Kasumi-1 (cell line): ENCODE measurements around the gene TBX2.

Experiments
- DNase-seq, 2 experiments: peaks; one replicate each; lab custom pipeline; 2025; lab: John Stamatoyannopoulos, UW

TBX2 gene

DNA sequence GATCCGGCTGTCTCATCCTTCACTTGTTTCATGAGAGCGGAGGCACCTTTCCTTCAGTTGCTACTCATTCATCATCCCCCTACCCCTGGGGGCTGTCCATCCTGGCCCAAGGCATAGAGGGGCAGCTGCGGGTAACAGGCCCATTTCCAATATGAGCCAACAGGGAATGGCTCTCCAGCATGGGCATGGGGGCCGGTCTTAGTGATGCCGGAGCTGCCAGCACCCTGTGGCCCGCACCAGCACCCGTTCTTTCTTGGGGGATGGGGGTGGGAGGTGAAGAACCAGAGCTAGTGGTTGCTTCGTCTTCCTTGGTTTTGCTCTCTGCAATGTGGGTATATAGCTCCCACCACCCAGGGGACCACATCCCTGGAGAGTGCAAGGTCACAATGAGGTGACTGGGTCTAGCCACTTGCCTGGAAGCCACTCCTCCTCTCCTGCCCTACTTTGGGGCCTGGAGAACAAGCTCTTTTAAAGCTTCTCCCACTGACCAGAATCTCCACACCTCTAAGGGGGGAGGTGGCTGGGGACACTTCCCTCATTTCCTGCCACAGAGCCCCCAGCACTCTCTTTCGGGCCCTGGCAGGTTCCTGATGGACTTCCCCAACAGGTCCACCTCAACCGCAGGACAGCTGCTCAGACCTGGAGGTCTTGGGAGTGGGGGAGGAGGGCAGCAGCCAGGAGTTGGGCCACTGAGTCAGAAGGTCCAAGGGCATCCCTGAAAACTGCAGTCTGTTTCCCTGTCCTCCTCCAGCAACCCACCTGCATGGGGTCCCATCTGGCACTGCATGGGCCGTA is 11.9 kb upstream of the TBX2 start:
- no peak for DNase-seq

DNA sequence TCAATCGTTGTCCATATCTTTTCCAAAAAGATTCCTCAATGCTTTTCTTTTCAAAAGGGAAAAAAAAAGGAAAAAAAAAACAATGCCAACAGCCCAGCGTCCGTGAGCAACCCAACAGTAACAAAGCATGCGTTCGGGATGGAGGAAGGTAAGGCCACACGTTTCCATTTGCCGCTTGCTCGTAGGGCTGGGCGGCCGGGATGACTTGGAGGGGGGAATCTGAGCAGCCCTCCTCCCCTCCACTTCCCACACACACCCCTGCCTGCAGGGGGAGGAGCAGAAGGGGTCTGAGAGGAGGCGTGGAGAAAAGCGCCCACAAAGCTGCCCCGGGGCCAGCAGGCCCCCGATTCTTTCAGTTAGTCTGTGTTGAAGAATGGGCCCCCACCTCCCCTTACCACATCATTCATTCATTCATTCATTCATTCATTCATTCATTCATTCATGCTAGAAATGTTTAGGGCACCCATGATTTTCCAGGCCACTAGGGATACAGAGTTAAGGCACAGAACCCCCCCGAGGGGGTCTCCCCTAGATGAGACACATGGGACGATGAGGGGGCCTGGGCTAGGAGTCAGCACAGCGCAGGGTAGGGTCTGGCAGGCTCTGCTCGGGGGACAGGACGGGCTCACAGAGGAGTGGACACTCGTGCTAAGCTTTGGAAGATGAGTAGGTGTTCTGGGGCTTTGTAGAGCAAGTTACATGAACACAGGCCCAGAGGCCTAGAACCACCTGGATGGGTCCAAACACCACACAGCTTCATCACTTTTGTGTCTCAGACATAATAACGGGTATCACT is 10.9 kb upstream of the TBX2 start:
- no peak for DNase-seq

DNA sequence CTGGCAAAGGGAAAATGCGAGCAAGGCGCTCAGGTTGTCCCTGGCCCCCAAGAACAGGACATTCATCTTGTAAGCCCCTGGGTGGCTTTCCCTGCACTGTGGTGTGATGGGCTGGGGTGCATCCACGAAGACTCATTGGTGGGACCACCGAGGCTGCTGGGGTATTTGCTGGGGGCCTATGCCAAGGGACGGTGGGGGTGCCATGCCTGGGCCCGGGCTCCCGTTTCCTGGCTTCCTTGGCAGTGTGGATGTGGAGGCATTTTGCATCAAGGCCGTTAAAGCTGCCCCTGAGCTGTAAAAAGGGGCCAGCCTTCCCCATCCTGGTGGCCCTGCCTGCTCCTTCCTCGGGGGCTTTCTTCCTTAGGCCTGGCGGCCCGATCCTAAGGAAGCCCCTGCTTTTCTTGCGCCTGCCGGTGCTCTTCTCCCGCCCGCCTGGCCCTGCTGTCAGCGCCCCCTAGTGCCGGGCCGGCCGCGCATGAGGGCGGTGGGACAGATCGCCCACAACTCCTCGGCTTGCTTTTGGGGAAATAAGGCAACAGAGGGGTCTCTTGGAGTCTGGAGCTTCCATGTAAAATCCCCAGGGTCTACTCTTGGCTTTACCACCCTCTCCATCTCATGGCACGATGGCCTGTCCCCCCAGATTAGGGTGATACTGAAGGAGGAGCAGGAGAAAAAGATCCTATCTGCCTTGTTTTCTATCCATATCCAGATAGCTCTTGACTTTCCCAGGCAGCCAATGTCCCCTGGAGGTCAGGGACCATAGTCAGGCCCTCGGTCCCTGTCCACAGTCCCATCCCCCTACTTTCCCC is 9.8 kb upstream of the TBX2 start:
- DNase-seq: peak; percentile 56 to 61

DNA sequence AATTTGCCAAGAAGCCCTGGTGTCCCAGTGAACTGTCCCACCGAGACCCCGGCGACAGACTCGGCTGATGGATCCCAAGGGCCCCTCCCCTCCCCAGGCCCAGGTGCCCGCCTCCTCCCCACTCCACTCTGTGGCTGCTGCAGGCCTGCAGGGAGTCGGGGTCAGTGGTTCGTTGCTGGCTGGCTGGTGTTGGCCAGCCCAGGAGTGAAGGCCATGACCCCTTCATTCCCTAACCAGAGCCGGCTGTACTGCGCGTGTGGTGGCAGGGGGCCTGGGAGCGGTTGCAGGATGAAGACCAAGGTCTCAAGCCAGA is 9.2 kb upstream of the TBX2 start:
- DNase-seq: no peak

DNA sequence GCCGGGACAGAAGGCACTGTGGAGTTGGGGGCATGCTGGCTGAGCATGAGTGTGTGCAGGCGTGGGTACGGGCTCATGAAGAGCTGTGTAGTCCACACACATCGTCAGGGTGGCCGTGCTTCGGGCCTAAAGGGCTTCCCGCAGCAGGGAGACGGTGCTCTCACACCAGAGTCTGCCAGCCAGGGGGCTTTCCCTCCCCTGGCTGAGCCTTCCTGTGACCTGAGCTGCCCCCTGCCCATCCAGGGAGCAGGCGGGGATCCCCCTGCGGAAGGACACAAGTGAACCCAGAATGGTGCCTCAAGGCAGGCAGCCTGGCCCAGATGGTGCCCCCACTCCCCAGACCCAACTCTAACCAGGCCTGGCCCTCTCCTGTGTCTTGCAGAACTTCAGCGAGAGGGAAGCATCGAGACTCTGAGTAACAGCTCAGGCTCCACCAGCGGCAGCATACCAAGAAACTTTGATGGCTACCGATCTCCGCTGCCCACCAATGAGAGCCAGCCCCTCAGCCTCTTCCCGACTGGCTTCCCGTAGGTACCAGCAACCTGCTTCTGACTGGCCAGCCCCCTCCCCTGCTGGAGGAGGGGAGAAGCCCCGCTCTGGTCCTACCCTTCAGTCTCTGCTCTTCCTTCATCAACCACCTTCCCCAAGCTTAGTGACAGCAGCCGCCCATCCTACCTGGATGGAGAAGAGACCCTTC is 7.9 kb upstream of the TBX2 start:
- no peak for DNase-seq

DNA sequence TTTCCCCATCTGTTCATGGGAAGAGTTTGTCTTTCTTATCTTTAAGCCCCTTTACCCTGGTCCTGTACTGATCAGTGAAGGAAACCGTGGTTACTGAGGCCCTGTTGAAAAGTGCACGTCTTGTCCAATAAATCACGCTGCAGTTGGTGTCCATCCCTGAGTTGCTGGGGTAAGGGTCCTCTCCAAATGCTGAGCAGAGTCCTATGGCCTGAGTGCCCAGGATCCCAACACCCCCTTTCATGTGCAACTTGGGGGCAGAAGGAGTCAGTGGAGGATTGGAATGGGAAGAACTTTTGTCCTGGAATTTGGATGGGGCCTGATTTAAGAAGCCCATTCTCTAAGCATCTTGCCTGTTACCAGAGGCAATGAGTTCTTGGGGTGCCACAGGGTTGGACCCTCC is 7.0 kb upstream of the TBX2 start:
- DNase-seq: no peak

DNA sequence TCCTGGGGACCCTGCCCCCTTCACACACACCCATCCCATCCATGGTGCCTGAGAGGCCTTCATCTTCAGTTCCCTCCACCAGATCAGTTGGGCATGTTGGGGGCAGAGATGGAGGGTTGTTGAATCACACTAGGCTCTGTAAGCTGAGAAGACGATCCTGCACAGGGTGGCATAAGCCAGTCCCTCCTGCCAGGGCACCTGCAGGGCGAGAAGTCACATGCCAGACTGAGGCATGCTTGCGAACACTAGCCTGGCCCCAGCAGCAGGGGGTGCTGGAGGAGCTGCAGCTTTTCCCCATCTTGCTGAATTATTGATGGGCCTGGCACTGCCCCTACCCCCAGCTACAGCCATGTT is 6.1 kb upstream of the TBX2 start:
- peak in 1 of 2 experiments; percentile 27 for DNase-seq

DNA sequence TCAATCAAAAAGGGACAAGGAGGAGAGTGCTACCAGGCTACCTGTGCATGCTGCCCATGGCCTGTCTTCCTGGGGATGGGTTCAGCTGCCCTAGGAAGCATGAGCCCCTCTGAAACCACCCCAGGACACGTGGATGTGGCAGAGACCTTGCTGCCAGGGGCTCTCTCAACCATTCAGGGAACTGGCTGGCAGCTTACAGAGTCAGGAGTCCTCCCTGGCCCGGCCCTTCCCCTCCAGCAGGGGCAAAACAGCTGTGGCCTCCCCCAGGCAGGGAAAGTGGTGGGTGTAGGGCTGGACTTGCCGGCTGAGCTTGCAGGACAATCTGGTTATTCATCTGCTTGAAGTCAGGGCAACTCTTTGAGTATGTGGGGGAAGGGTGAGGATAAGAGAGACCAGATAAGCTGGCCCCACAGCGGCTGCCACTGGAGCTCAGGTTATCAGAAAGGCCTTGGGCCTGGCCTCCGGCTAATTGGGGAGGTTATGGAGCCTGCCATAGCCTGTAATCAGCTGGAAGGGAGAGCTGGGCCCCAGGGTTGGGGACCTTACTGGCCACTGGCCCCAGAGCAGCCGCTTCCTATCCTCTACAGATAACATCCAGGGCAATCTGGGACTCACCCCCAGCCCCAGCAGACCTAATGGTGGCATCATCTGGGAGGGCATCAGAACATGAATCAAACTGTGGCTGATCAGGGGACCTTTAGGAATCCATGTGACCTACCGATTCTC is 5.6 kb upstream of the TBX2 start:
- DNase-seq: no peak

DNA sequence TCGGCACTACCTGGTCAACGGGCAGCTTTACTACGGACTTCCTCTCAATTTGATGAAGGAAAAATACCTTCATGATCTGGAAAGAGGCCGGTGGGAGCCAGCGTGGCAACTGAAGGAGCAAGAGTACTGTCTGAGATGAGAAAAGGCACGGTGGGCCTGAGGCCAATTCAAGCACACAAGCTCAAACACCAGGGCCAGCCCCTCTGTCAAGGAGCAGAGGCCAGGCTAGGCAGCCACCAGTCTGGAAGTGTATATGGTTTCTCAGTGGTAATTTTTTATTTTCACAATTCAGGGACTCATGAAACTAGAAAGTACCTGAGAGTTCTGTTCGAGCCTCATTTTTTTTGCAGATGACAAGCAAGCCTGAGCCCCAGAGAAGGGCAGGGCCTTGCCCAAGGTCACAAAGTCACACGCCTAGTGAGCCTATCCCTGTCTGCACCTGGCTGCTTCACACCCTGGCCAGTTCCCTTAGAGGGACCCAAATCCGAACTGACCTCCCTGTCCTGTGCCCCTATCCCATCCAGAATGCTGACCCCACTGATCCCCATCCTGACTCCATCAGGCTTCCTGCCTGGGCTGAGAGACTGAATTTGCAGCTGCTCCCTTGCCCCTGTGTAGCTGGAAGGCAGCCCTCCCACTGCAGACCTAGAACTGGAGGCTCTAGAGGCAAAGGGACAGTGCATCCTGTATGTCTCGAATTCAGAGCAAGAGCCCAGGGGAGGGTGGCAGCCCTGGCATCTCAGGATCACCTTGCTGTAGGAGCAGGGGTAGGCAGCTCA is 4.8 kb upstream of the TBX2 start:
- DNase-seq: no peak

DNA sequence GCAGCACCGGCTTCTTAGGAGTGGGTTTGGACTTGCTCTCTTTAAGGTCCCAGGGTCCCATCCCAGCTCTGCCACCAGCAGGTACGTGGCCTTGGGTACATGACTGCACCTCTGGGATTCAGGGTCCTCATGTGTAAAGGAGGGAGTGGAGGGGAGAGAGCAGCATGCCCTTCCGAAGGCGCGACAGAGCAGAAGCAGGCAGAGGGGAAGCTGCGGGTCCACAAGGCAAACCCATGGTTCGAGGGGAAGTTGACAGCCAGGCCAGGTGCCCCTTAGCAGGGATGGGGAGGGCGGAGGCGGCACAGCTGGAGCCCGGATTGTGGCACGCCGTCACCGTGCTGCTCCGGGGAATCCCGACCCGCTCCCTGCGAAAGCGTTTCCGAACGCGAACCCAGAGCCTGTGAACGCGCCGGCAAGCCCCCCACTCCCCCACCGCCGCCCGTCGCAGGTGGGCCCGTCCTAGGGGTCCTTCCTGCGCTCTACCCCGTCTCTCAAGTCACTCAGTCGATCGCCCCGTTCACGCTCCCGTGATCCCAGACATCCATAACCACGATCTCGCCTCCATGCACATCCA is 4.1 kb upstream of the TBX2 start:
- DNase-seq: no peak

DNA sequence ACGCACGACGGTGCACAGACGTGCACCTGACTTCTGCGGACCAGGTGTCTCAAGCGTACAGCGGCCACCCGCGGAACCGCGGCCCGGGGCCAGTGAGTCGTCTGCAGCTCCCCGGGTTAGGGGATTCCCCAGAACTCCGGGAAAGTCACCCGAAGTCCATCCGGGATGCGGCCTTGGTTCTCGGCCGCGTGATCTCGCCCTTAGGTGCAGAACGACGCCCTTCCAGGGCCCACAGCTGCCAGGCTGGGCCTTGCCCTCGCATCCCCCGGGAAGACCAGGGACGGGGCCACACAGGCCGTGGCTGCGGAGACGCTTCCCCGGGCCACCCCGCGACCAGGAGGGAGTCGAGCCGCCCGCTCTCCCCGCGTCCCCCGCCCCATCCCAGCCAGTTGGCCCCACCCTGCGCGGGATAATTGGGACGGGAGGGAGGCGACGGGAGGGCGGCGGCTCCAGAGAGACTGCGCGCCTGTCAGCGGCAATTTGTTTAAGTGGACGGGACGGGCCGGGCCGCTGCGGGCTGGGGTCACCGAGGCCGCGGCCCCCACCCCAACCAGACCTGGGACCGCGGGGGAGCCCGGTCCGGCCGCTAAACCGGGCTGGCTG is 3.6 kb upstream of the TBX2 start:
- DNase-seq: no peak

DNA sequence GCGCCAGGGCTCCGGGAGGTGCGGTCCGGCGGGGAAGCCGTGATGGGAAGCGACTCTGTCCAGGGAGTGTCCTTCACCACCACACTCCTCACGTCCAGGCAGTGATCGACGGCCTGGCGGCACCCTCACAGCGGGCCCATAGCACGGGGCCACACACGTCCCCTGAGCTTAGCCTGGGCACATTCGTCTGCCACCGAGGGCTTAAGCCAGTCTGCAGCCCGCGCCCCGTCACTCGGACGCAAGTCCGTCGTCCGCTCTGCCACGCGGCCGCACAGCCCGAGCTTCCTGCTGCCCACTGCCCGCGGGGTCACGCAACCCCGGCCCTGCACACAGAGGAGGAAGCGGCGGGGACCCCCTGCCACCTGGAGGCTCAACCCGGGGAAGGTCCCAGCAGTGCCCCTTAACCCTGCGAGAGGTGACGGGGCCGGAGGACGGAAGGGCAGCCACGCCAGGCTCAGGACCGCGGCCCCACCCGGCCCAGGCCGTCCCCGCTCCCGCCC is 3.0 kb upstream of the TBX2 start:
- no peak for DNase-seq

DNA sequence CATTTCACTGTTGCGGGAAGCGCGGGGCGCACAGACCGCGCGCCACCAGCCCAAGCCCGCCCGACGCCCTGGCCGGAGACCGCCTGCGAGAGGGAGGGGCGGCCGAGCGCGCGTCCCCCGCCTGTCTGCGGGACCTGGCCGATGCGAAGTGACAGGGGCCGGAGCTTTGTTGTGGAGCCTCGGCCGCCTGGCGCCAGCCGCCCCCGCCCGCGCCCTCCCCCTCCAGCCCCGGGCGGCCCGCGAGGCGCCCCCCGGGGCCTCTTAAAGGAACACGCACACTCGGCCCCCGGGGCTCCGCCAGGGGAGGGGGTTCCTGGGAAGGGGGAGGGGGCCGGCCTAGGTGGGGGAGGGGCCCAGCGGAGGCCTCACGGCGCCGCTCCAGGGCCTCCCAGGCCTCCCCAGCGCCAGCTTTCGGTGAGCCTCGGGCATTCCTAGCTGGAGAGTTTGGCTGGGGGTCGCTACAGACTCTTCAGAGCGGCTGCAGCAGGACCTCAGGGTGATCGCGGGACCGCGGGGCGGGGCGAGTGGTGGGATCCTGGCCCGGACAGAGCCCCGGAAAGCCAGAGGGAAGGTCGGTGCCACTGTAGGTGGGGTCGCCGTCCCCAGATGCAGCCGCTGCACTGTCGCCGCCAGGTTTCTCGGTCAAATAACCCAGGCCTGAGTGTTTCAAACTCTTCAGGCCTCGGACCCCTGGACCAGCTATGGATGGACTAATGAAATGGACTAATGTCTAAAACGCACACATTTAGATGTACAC is 2.4 kb upstream of the TBX2 start:
- DNase-seq: no peak

DNA sequence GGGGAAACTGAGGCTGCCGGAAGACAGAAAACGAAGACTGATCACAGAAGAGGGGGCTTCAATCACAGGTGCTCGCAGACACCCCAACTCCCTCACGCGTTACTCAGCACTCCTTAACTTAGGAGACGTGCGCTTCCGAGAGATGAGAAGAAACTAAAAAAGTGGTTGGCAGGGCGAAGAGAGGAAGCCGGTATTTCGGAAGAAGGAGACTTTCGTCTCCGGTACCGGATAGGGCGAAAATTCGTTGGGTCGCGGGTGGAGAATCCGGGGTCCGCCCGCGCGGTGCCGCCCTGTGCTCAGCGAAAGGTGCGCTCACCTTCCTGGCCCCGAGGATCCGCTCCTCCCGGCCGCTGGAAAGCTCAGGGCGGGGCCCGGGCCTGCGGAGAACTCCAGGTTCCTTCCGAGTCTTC is 917 bp upstream of the TBX2 start:
- no peak for DNase-seq

DNA sequence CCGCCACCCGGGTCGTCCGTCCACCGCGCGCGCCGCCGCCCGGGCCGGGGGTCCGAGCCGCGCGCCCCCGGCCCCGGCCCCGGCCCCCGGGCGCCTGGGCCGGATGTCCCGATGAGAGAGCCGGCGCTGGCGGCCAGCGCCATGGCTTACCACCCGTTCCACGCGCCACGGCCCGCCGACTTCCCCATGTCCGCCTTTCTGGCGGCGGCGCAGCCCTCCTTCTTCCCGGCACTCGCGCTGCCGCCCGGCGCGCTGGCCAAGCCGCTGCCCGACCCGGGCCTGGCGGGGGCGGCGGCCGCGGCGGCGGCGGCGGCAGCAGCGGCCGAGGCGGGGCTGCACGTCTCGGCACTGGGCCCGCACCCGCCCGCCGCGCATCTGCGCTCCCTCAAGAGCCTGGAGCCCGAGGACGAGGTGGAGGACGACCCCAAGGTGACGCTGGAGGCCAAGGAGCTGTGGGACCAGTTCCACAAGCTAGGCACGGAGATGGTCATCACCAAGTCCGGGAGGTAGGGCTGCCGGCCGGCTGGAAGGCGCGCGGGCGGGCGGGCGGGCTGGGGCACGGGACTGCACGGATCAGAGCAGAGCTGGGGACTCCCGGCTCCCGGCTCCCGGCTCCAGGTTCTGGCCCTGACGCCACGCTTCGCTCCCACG is 548 bp downstream of the TBX2 start:
- no peak for DNase-seq

DNA sequence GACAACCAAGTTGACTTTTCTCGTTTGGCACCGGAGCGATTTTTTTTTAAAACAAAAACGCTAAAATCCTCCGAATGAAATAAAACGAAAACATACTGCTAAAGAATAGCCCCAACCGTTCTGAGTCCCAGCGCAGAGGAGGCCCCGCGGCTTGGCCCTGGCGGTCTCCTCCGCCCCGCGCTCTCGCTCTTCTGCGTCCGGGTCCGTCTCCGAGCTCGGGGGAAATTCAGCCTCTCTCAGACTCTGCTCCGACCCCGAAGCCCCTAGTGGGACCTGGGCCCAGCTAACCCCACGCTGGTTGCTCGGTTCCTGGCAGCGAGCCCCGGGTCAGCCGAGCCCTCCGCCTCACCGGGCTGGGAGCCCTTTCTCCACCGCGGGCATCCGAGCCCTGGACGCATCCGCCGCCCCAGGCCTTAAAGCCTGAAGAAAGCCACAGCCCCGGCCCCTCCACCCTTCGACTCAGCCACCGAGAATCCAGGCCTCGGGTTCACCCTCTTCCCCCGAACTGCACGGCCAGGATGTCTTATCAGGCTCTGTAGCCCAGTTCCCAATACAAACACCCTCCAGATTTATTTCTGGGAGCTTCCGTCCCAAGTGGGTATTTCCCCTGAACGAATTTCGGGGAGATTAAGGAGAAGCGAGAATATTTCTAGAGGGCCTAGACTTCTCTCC is 1.2 kb downstream of the TBX2 start:
- DNase-seq: peak in 1 of 2 experiments; percentile 43

DNA sequence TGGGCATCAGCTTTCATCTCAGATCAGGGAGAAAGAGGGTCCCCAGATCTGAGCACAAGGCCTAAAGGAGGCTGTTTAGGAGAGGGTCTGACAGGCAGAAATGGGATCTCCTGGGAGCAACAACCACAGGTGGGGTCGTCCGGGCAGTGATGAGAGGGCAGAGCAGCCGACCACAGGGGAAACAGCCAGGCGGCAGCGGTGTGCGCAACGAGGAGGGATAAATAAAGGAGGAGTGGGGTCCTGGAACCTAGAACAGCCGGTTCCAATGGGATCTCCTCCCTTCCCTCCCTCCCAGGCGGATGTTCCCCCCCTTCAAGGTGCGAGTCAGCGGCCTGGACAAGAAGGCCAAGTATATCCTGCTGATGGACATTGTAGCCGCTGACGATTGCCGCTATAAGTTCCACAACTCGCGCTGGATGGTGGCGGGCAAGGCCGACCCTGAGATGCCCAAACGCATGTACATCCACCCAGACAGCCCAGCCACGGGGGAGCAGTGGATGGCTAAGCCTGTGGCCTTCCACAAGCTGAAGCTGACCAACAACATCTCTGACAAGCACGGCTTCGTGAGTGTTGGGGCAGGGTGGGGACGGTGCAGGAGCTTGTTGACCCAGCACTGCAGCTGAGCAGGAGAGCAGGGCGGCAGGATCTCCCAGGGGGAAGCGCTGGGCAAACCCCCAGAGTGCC is 1.9 kb downstream of the TBX2 start:
- no peak for DNase-seq
